Panc1 (cell line): Measurements from ENCODE around the gene AFG1L.

ENCODE experiments used
- CTCF ChIP-seq: fragments of 450-650 bp; IDR thresholded peaks from 2 replicates; pipeline ENCODE4 v1.5.1; 2017; ENCODE audit warnings: mild to moderate bottlenecking
- TCF7L2 ChIP-seq: IDR thresholded peaks from 2 replicates; pipeline ENCODE4 v1.6.1; 2011; ENCODE audit warnings: mild to moderate bottlenecking, low read depth, low read length, inconsistent platforms

GRCh38 chr6:108468346-108468745, 173.5 kb downstream of the AFG1L start:
- TF ChIP-seq CTCF (no peak), TCF7L2 (no peak)
